HG03097 (cell line): ENCODE results near the gene COQ4.
"Not testable (repeated sequence)": the region's sequence is repeated elsewhere in the genome, so short reads cannot be mapped to it uniquely, and the experiment has no call there.

Experiments
- ATAC-seq: cut with Tn5 transposase; IDR thresholded peaks from one replicate; pipeline ENCODE4 v1.9.1; 2021; ENCODE audit not compliant: unreplicated experiment, low FRiP score

COQ4 gene

GRCh38 chr9:128298535-128299482, 23.8 kb upstream of the COQ4 start:
- no peak for ATAC-seq

GRCh38 chr9:128304136-128304970, 18.3 kb upstream of the COQ4 start:
- no peak for ATAC-seq

- ATAC-seq = no peak
These were observed 17.7 kb upstream of the COQ4 start for GRCh38 chr9:128304971-128305288.

GRCh38 chr9:128309551-128309950, 13.1 kb upstream of the COQ4 start:
- ATAC-seq = no peak

GRCh38 chr9:128310461-128310860, 12.2 kb upstream of the COQ4 start:
- no peak for ATAC-seq

- ATAC-seq = no peak
These were observed 7.9 kb upstream of the COQ4 start for GRCh38 chr9:128314697-128315096.

- no peak for ATAC-seq
These were observed 6.2 kb upstream of the COQ4 start for GRCh38 chr9:128316421-128316820.

GRCh38 chr9:128317629-128318028, 5.0 kb upstream of the COQ4 start:
- ATAC-seq = no peak

- ATAC-seq = no peak
These were observed 1.3 kb upstream of the COQ4 start for GRCh38 chr9:128321343-128321742.

- peak; percentile 15 for ATAC-seq
These were observed 698 bp upstream of the COQ4 start for GRCh38 chr9:128321879-128322403.

- ATAC-seq = no peak
These were observed 632 bp downstream of the COQ4 start for GRCh38 chr9:128323212-128323730.

GRCh38 chr9:128323791-128324190, 1.2 kb downstream of the COQ4 start:
- no peak for ATAC-seq

- no peak for ATAC-seq
These were observed 1.8 kb downstream of the COQ4 start for GRCh38 chr9:128324401-128324800.

- no peak for ATAC-seq
These were observed 3.0 kb downstream of the COQ4 start for GRCh38 chr9:128325629-128326028.

- ATAC-seq = no peak
These were observed 10.8 kb downstream of the COQ4 start for GRCh38 chr9:128333451-128333869.

GRCh38 chr9:128335161-128335560, 12.5 kb downstream of the COQ4 start:
- no peak for ATAC-seq

GRCh38 chr9:128335914-128336313, 13.3 kb downstream of the COQ4 start:
- no peak for ATAC-seq

- ATAC-seq = no peak
These were observed 15.3 kb downstream of the COQ4 start for GRCh38 chr9:128337936-128338335.

GRCh38 chr9:128338852-128339614, 16.4 kb downstream of the COQ4 start:
- ATAC-seq = not testable (repeated sequence)
